H1 (cell line): ENCODE results near the gene S100A8. TPM values are rescaled to one million over a fixed set of nuclear protein-coding genes. Genes with fewer than 3 reads are reported as not detected.

Experiments
- CTCF ChIA-PET: fragments of 300-600 bp; sonication (Branson Sonifier 250); formaldehyde crosslinking; loops from one replicate; lab custom pipeline; 2021; ENCODE audit not compliant: partially characterized antibody; lab: Charles Lee
- POLR2A ChIA-PET: fragments of 300-600 bp; sonication (Branson Sonifier 250); formaldehyde crosslinking; loops from one replicate; lab custom pipeline; 2021; ENCODE audit warnings: inconsistent platforms; ENCODE audit not compliant: partially characterized antibody; lab: Charles Lee
- DNase-seq, 2 experiments: peaks; one replicate each; pipeline versions ENCODE4 v3.0.0 to v3.0.0-alpha.2; 2010 to 2022; ENCODE audit warnings: low spot score in 2 of 2, low read depth in 1 of 2, mixed read lengths in 1 of 2
- FAIRE-seq: peaks from 2 replicates; lab custom pipeline; 2011; peaks lifted over from hg19 to GRCh38; lab: Jason Lieb, UNC
- H2AFZ ChIP-seq: 2 replicates; pipeline ENCODE4 v1.8.1; 2012; ENCODE audit warnings: low read length, inconsistent platforms
- H2AK5ac ChIP-seq: 2 replicates; pipeline ENCODE4 v1.6.1; 2013; ENCODE audit warnings: low read depth, low read length
- H2BK120ac ChIP-seq: replicated peaks from 2 replicates; pipeline ENCODE3; 2013; ENCODE audit warnings: low read depth, low read length, inconsistent platforms
- H2BK12ac ChIP-seq: 2 replicates; pipeline ENCODE4 v1.6.1; 2013; ENCODE audit warnings: low read depth, low read length
- H2BK15ac ChIP-seq: 2 replicates; pipeline ENCODE4 v1.6.1; 2013; ENCODE audit warnings: low read length
- H2BK20ac ChIP-seq: 2 replicates; pipeline ENCODE4 v1.6.1; 2013; ENCODE audit warnings: low read length
- H2BK5ac ChIP-seq: 2 replicates; pipeline ENCODE4 v1.6.1; 2013; ENCODE audit warnings: low read depth, low read length
- H3K14ac ChIP-seq: 2 replicates; pipeline ENCODE4 v1.6.1; 2013; ENCODE audit warnings: inconsistent platforms; ENCODE audit not compliant: insufficient read length
- H3K18ac ChIP-seq: 2 replicates; pipeline ENCODE4 v1.6.1; 2013; ENCODE audit warnings: low read length; ENCODE audit errors: extremely low read depth
- H3K23ac ChIP-seq: 2 replicates; pipeline ENCODE4 v1.6.1; 2013; ENCODE audit warnings: inconsistent platforms; ENCODE audit not compliant: insufficient read length
- H3K23me2 ChIP-seq: 2 replicates; pipeline ENCODE4 v1.6.1; 2013; ENCODE audit warnings: low read depth, low read length
- H3K27ac ChIP-seq: 2 replicates; pipeline ENCODE4 v1.6.1; 2011; ENCODE audit warnings: low read depth, low read length, inconsistent platforms
- H3K27me3 ChIP-seq, 4 experiments: replicated peaks in 1 of 4; 1 replicate in 1 of 4; 2 replicates in 3 of 4; pipeline versions ENCODE4 v1.6.1 to v1.8.1; 2011 to 2013; ENCODE audit warnings: low read length in 3 of 4, mild to moderate bottlenecking in 3 of 4, inconsistent platforms in 2 of 4, mixed read lengths in 2 of 4, moderate library complexity in 1 of 4; ENCODE audit not compliant: control insufficient read depth in 3 of 4, insufficient read depth in 3 of 4; ENCODE audit errors: extremely low read depth in 1 of 4
- H3K36me3 ChIP-seq, 4 experiments: 2 replicates each; pipeline versions ENCODE4 v1.6.1 to v1.8.1; 2011 to 2013; ENCODE audit warnings: mild to moderate bottlenecking in 4 of 4, low read length in 3 of 4, moderate library complexity in 2 of 4, control low read depth in 1 of 4, inconsistent platforms in 1 of 4; ENCODE audit not compliant: insufficient read depth in 4 of 4, control insufficient read depth in 2 of 4
- H3K4ac ChIP-seq: replicated peaks from 2 replicates; pipeline ENCODE3; 2013; ENCODE audit warnings: low read length, low read depth, mixed read lengths, inconsistent platforms; ENCODE audit not compliant: insufficient read length
- H3K4me1 ChIP-seq, 4 experiments: replicated peaks in 1 of 4; 1 replicate in 1 of 4; 2 replicates in 3 of 4; pipeline versions ENCODE4 v1.6.1 to v1.8.1; 2011 to 2013; ENCODE audit warnings: low read length in 3 of 4, inconsistent platforms in 2 of 4, mixed read lengths in 1 of 4; ENCODE audit not compliant: insufficient read depth in 4 of 4, control insufficient read depth in 3 of 4
- H3K4me2 ChIP-seq, 2 experiments: 2 replicates each; pipeline versions ENCODE4 v1.6.1 to v1.8.1; 2011 to 2013; ENCODE audit warnings: low read depth in 2 of 2, low read length in 2 of 2, control low read depth in 1 of 2, inconsistent platforms in 1 of 2, mild to moderate bottlenecking in 1 of 2; ENCODE audit not compliant: insufficient read depth in 1 of 2
- H3K4me3 ChIP-seq, 4 experiments: fragments of 200-600, 300-600 bp in 1 of 4; sonication (generic), shearing (Covaris generic), sonication (Bioruptor Twin) in 1 of 4; 2 replicates each; pipeline versions ENCODE4 v1.5.1 to v1.8.1; 2011 to 2016; ENCODE audit warnings: low read length in 4 of 4, low read depth in 3 of 4, control low read depth in 2 of 4, inconsistent platforms in 2 of 4, mild to moderate bottlenecking in 2 of 4, mixed read lengths in 1 of 4, moderate library complexity in 1 of 4; ENCODE audit not compliant: insufficient read depth in 2 of 4; ENCODE audit errors: extremely low read depth in 1 of 4
- H3K56ac ChIP-seq: replicated peaks from 2 replicates; pipeline ENCODE3; 2013; ENCODE audit warnings: low read depth, mild to moderate bottlenecking, mixed read lengths, low read length, inconsistent platforms; ENCODE audit not compliant: insufficient read length
- H3K79me1 ChIP-seq: 2 replicates; pipeline ENCODE4 v1.6.1; 2013; ENCODE audit warnings: low read depth, low read length, control low read depth
- H3K79me2 ChIP-seq, 2 experiments: 2 replicates each; pipeline versions ENCODE4 v1.6.1 to v1.8.1; 2012 to 2013; ENCODE audit warnings: low read length in 2 of 2, mild to moderate bottlenecking in 2 of 2, inconsistent platforms in 1 of 2; ENCODE audit not compliant: insufficient read depth in 2 of 2, control insufficient read depth in 1 of 2
- H3K9ac ChIP-seq, 4 experiments: replicated peaks in 1 of 4; 1 replicate in 1 of 4; 2 replicates in 3 of 4; pipeline versions ENCODE4 v1.6.1 to v1.8.1; 2011 to 2013; ENCODE audit warnings: low read depth in 3 of 4, low read length in 3 of 4, control low read depth in 2 of 4, mild to moderate bottlenecking in 2 of 4, moderate library complexity in 2 of 4, inconsistent platforms in 1 of 4; ENCODE audit errors: extremely low read depth in 1 of 4
- H3K9me3 ChIP-seq, 2 experiments: 2 replicates each; pipeline versions ENCODE4 v1.6.1 to v1.8.1; 2012 to 2013; ENCODE audit warnings: mild to moderate bottlenecking in 2 of 2, moderate library complexity in 2 of 2, control low read depth in 1 of 2, inconsistent platforms in 1 of 2, low read depth in 1 of 2, low read length in 1 of 2, mixed read lengths in 1 of 2; ENCODE audit not compliant: insufficient read depth in 2 of 2
- H4K20me1 ChIP-seq, 2 experiments: replicated peaks in 1 of 2; 2 replicates each; pipeline versions ENCODE3 to v1.8.1; 2011 to 2013; ENCODE audit warnings: inconsistent platforms in 2 of 2, low read length in 2 of 2, mild to moderate bottlenecking in 1 of 2; ENCODE audit not compliant: insufficient read depth in 2 of 2, control insufficient read depth in 1 of 2
- H4K5ac ChIP-seq: 2 replicates; pipeline ENCODE4 v1.6.1; 2013; ENCODE audit warnings: low read length, low read depth, mixed read lengths, inconsistent platforms; ENCODE audit not compliant: insufficient read length
- H4K8ac ChIP-seq: 2 replicates; pipeline ENCODE4 v1.8.0; 2013; ENCODE audit warnings: mild to moderate bottlenecking, moderate library complexity, low read length, inconsistent platforms; ENCODE audit not compliant: insufficient read depth; ENCODE audit errors: extremely low read depth
- H4K91ac ChIP-seq: replicated peaks from 2 replicates; pipeline ENCODE3; 2013; ENCODE audit warnings: low read length, mixed read lengths, inconsistent platforms; ENCODE audit not compliant: insufficient read length
- ASH2L ChIP-seq: fragments of 200-600, 300-600 bp; sonication (generic); IDR thresholded peaks from one replicate; pipeline ENCODE4 v1.7.1; 2017; ENCODE audit warnings: low read length
- CEBPB ChIP-seq: IDR thresholded peaks from 2 replicates; pipeline ENCODE4 v1.6.1; 2012; ENCODE audit warnings: low read depth, low read length
- CTCF ChIP-seq, 3 experiments: IDR thresholded peaks; 1 replicate in 2 of 3; 2 replicates in 1 of 3; pipeline versions ENCODE4 v1.5.1 to v1.6.1; 2011; ENCODE audit warnings: low read length in 3 of 3, mild to moderate bottlenecking in 3 of 3, inconsistent platforms in 2 of 3, low read depth in 1 of 3, moderate library complexity in 1 of 3; ENCODE audit not compliant: insufficient read depth in 1 of 3; ENCODE audit errors: control extremely low read depth in 1 of 3
- MAX ChIP-seq: IDR thresholded peaks from 2 replicates; pipeline ENCODE4 v1.6.1; 2012; ENCODE audit warnings: inconsistent platforms
- PHF8 ChIP-seq: fragments of 200-600 bp; sonication (generic); conservative IDR thresholded peaks from 2 replicates; pipeline ENCODE4 v1.7.1; 2012; ENCODE audit warnings: low read depth, mild to moderate bottlenecking, inconsistent platforms, low read length, moderate library complexity
- RNF2 ChIP-seq: fragments of 200-900, 300-1000 bp; sonication (generic); IDR thresholded peaks from 2 replicates; pipeline ENCODE4 v1.7.1; 2016; ENCODE audit warnings: borderline replicate concordance, low read depth, mild to moderate bottlenecking, antibody characterized with exemption, low read length; ENCODE audit not compliant: poor library complexity, severe bottlenecking; ENCODE audit errors: missing control alignments
- RXRA ChIP-seq: IDR thresholded peaks from 2 replicates; pipeline ENCODE4 v1.6.1; 2011; ENCODE audit warnings: low read depth, mild to moderate bottlenecking, low read length, moderate library complexity; ENCODE audit not compliant: insufficient read depth
- SUZ12 ChIP-seq: fragments of 200-600 bp; sonication (generic); IDR thresholded peaks from 2 replicates; pipeline ENCODE4 v1.6.1; 2012; ENCODE audit warnings: mild to moderate bottlenecking, inconsistent platforms, low read length, moderate library complexity, mixed read lengths
- WGBS, 2 experiments: shearing (Covaris generic) in 1 of 2; methylation state at CpG; one replicate each; pipeline versions ENCODE4 v1.1.6 to v1.1.7; 2013 to 2015; ENCODE audit warnings: low lambda C conversion rate in 2 of 2, mixed read lengths in 2 of 2, inconsistent platforms in 1 of 2, low coverage in 1 of 2, missing lambda C conversion rate in 1 of 2; ENCODE audit not compliant: insufficient replicate concordance in 2 of 2, insufficient coverage in 1 of 2, insufficient read length in 1 of 2; ENCODE audit errors: extremely low coverage in 1 of 2, missing lambda C conversion rate in 1 of 2; 5-methylcytosine and 5-hydroxymethylcytosine counted together
- polyA plus RNA-seq, 7 experiments: library from polyadenylated mRNA; depleted of rRNA in 3 of 7; stranded (reverse) in 5 of 7; unstranded in 2 of 7; fragments of >200 nt in 5 of 7; fragments of 200-250 nt in 2 of 7; gene quantifications; 1 replicate in 5 of 7; 2 replicates in 1 of 7; 4 replicates in 1 of 7; pipeline versions ENCODE4 v1.2.1 to v1.2.3, GENCODE V29; 2011 to 2013; ENCODE audit warnings: missing spikeins in 2 of 7, mixed read lengths in 2 of 7
- total RNA-seq: library from RNA; stranded (reverse); fragmentation: NEBNext Ultra II Directional; extraction: Animal tissue kit (Norgen Biotek cat#: 25700); gene quantifications from 2 replicates; pipeline ENCODE4 v1.2.1, GENCODE V29; 2021

Gene S100A8
- total and polyA plus RNA-seq, 2 of the 8 experiments (the other 6 are each of a cell fraction or from before 2014, with no cell fraction given): not detected

DNA sequence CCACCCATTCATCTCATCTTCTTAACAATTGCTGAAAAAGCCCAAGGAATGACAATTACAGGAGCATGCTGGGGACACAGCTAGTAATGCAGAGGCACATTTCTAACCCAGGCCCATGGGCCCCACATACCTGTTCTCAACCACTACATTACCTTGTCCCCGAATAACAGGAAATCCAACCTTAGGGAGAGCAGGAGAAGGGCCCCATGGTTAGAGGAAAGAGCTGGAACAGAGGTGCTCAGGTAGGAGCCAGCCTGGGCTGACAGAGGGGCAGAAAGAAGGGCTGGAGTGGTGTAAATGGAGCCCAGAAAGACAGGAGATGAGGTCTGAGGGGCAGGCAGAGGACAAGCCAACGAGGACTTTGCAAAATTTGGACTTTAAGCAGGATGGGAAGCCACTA is 11.4 kb upstream of the S100A8 start:
- no peak overlapping the region for H3K23ac ChIP-seq
- DNase-seq (peak in 1 of 2 experiments; percentile 30), FAIRE-seq (no peak)
- no peak overlapping the region for H3K4ac ChIP-seq
- H3K27me3 ChIP-seq: peaks cover 0 to 11% (median 8%) of the 10 kb centered on the region in 4 experiments; a peak in 6 of 7 replicates
- 83% methylated on average over 2 of the region's 2 CpGs; no CpG with 5 or more reads in 1 of the 2 experiments for WGBS, 2 experiments
- no peak overlapping the region for H2BK20ac ChIP-seq
- H3K79me1 ChIP-seq: no peaks in the 10 kb centered on the region
- ChIA-PET POLR2A (no interaction called here), CTCF (interaction anchor here (1.3 to 4.7 kb wide), 4 partner anchors 9 to 108 kb away, joined by 3 to 50 read pairs (median 8); no protein-coding TSS in a partner anchor)
- H3K4me1 ChIP-seq: no peaks in the 10 kb centered on the region; a peak in 1 of 7 replicates
- H4K5ac ChIP-seq: no peak overlapping the region
- H3K18ac ChIP-seq: no peak overlapping the region
- no peak overlapping the region for H2AFZ ChIP-seq
- H3K56ac ChIP-seq: no peak overlapping the region
- no peak overlapping the region for H3K9ac ChIP-seq
- H2BK15ac ChIP-seq: no peak overlapping the region
- H2BK120ac ChIP-seq: no peak overlapping the region
- H4K91ac ChIP-seq: no peak overlapping the region
- peaks cover 2 to 3% of the 10 kb centered on the region in 2 experiments; a peak in 1 of 4 replicates for H3K9me3 ChIP-seq
- TF ChIP-seq RNF2 (no peak), RXRA (no peak), MAX (no peak), ASH2L (no peak), CEBPB (no peak), PHF8 (no peak), CTCF (IDR thresholded peaks at IDR 0.05; ENCODE audit: control extremely low read depth in 1 of 3, insufficient read depth in 1 of 3, low read depth in 1 of 3, low read length in 3 of 3) (no peak), SUZ12 (no peak)
- H4K8ac ChIP-seq: no peak overlapping the region
- no peak overlapping the region for H3K4me2 ChIP-seq
- H4K20me1 ChIP-seq: no peaks in the 10 kb centered on the region
- H3K23me2 ChIP-seq: no peaks in the 10 kb centered on the region; the same call in 1 of the 2 replicates
- H2BK5ac ChIP-seq: no peak overlapping the region
- H2BK12ac ChIP-seq: no peak overlapping the region
- H3K27ac ChIP-seq: no peak overlapping the region
- no peaks in the 10 kb centered on the region for H3K36me3 ChIP-seq
- H3K79me2 ChIP-seq: no peaks in the 10 kb centered on the region
- H3K4me3 ChIP-seq: no peak overlapping the region
- no peak overlapping the region for H2AK5ac ChIP-seq
- H3K14ac ChIP-seq: no peak overlapping the region
